HG03521 (cell line): ENCODE measurements around the gene TMEM143.
A peak's percentile ranks its signal among the peaks of the same experiment; 100 is the strongest.

Source experiments
- ATAC-seq: cut with Tn5 transposase; IDR thresholded peaks from one replicate; pipeline ENCODE4 v1.9.1; 2021; ENCODE audit warnings: mild to moderate bottlenecking, moderate library complexity; ENCODE audit not compliant: unreplicated experiment

The TMEM143 gene

DNA sequence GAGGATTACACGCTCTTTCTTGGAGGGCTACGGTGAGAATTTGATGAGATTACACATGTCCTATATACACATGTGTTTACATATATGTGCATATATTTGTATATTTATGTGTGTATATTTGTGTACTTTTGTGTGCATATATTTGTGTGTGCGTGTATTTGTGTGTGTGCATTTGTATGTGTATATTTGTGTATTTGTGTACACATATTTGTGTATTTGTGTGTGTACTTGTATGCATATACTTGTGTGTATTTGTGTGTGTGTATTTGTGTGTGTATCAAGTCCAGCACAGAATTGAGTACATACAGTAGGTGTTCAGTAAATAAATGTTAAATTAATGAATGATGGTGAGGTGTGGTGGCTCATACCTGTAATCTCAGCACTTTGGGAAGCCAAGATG lies 1.8 kb downstream of the TMEM143 start:
- no peak for ATAC-seq

GRCh38 chr19:48359123-48359522 lies 4.6 kb downstream of the TMEM143 start:
- ATAC-seq = no peak

GRCh38 chr19:48355365-48355954 lies 8.3 kb downstream of the TMEM143 start:
- ATAC-seq = no peak

DNA sequence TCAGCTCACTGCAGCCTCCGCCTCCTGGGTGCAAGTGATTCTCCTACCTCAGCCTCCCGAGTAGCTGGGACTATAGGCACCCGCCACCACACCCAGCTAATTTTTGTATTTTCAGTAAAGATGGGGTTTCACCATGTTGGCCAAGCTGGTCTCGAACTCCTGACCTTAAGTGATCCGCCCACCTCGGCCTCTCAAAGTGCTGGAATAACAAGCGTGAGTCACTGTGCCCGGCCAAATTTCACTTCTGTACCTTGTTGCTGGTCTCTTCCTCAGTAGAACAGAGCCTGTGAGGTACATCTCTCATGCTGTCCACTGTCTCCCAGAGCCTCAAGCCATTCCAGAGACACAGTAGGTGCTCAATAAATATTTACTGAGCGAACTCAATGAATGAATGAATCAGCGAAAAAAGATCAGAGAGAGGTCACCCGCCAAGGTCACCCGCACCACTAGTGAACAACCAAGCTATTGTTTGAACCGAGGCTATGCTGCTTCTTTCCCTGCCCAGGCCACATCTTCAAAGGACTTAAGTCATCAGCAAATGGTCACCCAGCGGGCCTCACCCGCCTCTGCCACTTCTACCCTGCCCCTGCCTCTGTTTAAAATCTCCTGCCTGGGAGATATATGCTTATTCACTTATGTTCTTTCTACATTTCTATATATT lies 9.3 kb downstream of the TMEM143 start:
- no peak for ATAC-seq

DNA sequence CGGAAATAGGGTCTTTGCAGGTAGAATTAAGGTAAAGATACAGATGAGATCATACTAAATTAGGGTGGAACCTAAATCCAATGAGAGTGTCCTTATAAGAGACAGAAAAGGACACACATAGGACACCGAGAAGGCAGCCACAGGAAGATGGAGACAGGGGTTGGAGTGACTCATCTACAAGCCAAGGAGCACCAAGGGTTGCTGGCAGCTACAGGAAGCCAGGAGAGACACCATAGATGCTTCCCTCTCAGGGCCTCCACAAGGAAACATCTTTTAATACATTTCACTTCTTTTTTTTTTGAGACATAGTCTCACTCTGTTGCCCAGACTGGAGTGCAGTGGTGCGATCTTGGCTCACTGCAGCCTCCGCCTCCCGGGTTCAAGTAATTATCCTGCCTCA lies 10.1 kb downstream of the TMEM143 start:
- ATAC-seq = no peak

- ATAC-seq = no peak
These were observed 12.4 kb downstream of the TMEM143 start for GRCh38 chr19:48351341-48351752.

GRCh38 chr19:48350856-48351255 lies 12.9 kb downstream of the TMEM143 start:
- ATAC-seq = no peak

DNA sequence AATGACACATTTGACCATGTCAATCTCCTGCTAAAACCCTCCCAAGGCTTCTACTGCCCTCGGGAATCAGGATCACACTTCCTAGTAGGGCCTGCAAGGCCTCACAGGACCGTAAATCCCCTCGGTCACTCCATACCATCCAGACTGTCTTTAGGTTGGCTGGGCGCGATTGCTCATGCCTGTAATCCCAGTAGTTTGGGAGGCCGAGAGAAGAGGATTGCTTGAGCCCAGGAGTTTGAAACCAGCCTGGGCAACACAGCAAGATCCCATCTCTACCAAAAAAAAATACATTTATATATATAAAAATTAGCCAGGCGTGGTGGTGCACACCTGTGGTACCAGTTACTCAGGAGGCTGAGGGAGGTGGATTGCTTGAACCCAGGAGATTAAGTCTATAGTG lies 15.0 kb downstream of the TMEM143 start:
- no peak for ATAC-seq

GRCh38 chr19:48348045-48348444 lies 15.7 kb downstream of the TMEM143 start:
- no peak for ATAC-seq

- ATAC-seq = no peak
These were observed 17.5 kb downstream of the TMEM143 start for GRCh38 chr19:48346191-48346590.

- no peak for ATAC-seq
These were observed 18.8 kb downstream of the TMEM143 start for GRCh38 chr19:48344892-48345291.

GRCh38 chr19:48342841-48343540 lies 20.7 kb downstream of the TMEM143 start:
- no peak for ATAC-seq

- no peak for ATAC-seq
These were observed 21.4 kb downstream of the TMEM143 start for GRCh38 chr19:48342414-48342738.

- no peak for ATAC-seq
These were observed 22.0 kb downstream of the TMEM143 start for GRCh38 chr19:48341515-48342413.

DNA sequence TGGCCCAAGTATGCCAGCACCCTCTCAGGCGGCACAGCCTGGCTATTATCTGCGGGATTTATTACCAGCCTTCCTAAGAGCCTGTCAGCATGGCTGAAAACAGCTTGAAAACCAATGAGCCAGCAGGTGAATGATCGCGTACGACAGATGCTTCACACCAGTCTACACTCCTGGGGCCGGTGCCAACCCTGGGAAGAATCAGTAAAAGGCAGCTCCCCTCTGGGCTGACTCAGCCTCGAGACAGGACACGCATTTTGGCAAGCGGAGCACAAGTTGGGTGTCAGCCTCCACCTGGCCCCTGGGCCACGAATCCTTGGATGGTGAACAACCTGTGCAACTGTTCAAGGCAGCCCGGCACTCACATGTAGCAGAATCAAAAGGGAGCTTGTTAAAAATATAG lies 22.7 kb downstream of the TMEM143 start:
- no peak for ATAC-seq

DNA sequence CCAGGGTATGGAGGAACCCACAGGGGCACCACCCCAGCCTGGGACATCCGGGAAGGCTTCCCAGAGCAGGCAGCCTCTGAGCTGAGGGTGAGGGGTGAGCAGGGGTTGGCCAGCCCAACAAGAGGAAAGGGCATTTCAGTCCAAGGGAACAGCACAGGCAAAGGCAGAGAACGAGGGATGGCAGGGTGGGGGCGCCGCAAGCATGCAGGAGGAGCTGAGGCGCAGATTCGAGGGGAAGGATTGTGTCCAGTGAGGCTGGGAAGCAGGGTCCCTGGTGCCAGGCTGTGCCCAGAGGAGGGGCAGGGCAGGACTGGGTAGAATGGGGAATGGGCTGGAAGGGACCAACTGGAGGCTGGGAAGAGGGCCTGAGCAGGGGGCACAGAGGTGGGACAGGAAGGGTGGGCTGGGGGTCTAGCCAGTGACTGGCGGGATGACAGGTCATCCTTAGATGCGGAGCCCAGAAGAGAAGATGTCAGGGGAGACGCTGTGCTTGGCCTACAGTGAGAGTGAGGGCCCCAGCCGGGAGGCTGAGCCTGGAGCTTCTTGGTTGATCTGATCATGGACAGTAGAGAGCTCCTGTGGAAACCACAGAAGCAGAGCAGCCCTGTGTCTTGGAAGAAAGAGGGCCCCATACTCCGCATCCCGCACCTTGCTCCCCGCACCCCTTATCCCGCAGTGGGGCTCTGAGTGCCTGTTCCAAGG lies 24.8 kb downstream of the TMEM143 start:
- no peak for ATAC-seq

GRCh38 chr19:48338253-48338755 lies 25.4 kb downstream of the TMEM143 start:
- ATAC-seq = no peak

DNA sequence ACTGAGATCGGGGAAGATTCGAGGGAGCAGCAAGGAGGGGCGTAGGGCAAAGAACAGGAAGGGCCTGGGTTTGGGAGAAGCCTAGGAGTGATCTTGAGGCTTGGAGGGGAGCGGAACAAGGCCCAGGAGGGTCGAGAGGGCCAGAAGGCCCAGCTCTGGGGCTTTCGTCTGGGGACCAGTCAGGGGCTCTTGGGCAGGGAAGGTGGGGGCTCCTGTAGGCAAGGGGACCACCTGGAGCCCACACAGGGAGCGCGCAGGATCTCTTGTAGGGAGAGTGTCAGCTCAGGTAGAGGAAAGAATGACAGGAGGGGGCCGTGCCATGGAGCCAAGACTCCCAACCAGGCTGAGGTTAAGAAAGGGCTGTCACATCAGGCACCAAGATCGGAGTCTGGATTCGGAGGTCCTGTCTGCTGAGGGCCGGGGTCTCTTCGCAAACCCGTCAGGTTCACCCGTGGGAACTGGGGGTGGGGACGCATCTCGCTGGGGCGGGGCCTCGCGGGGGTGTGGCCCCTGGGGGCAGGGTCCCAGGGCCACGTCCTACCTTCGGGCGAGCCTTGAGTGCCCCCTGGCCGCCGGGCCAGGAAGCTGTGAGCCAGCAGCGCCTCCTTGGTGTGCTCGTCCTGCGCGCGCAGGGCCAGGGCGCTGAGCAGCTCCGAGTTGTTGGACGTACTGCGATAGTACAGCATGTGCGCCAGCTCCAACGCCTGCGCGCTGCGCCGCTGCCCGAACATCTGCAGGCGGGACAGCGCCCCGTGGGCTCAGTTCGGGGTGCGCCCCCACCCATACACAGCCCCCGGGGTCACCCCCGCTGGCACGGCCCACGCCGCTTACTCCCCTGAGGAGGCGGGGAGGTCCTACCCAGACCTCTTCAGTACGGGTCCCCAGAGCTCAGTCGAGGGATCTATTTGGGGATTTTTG lies 30.0 kb downstream of the TMEM143 start:
- peak; percentile 52 for ATAC-seq

DNA sequence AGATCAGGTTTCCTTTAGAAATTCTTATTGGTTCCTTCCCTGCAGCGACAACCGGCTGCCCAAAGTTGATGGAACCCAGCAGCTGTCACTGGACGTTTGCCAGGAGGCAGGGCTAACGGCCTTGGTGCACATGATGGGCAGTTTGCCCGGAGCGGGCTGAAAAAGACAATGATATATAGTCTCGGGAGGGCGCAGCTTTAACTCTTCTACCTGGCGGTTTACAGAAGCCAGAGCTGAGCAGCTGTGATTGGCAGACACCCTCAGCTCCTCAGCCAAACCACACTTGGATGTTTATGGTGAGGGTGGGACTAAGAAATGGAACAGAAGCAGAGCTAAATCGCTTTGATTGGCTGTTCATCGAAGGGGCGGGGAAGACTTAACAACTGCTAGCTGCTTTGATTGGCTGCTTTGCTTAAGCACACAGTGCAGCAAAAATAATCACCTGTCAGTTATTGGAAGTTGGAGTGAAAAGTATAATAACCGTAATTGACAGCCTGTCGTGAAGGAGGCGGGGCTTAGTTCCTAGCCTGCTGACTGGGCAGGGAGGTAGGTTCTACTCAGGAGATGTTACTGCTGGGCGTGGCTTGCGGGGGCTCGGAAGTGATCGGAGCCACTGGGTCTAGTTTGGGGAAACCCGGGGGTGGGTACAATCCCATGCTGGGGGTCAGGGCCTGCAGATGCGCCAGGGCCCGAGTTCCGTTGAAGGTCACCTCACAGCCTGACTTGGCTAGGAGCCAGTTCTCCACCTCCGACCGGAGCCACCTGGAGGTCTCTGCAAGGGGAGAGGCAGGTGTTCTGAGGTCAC lies 30.9 kb downstream of the TMEM143 start:
- ATAC-seq = peak; percentile 49
